GM20000 (cell line): ENCODE results near the gene PCLO.

Source experiments
- DNase-seq: peaks from one replicate; pipeline ENCODE4 v3.0.0; 2012; ENCODE audit warnings: low spot score
- CTCF ChIP-seq: IDR thresholded peaks from 2 replicates; pipeline ENCODE4 v1.5.1; 2012; ENCODE audit warnings: mild to moderate bottlenecking, control low read depth; ENCODE audit errors: extremely low read depth, missing control alignments

The PCLO gene

GRCh38 chr7:82886324-82886723, 276.4 kb downstream of the PCLO start:
- DNase-seq: no peak
- no peak for TF ChIP-seq CTCF

DNA sequence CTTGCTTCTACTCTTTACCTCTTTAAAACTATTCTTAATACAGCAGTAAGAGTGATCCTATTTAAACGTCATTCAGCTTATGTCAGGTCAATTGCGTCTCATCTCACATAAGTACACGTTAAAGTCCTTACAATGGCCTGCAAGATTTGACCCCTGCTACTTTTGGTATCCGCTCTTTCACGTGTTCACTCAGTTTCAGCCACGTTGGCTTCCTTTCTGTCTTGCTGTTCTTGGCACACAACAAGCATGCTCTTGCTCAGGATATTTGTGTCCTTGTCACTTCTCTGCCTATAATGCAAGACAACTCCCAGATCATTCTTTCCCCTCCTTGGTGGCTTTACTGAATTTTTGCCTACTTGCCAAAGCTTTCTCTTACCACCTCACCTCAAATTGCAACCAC, 296.8 kb downstream of the PCLO start:
- DNase-seq: no peak
- TF ChIP-seq CTCF: no peak

DNA sequence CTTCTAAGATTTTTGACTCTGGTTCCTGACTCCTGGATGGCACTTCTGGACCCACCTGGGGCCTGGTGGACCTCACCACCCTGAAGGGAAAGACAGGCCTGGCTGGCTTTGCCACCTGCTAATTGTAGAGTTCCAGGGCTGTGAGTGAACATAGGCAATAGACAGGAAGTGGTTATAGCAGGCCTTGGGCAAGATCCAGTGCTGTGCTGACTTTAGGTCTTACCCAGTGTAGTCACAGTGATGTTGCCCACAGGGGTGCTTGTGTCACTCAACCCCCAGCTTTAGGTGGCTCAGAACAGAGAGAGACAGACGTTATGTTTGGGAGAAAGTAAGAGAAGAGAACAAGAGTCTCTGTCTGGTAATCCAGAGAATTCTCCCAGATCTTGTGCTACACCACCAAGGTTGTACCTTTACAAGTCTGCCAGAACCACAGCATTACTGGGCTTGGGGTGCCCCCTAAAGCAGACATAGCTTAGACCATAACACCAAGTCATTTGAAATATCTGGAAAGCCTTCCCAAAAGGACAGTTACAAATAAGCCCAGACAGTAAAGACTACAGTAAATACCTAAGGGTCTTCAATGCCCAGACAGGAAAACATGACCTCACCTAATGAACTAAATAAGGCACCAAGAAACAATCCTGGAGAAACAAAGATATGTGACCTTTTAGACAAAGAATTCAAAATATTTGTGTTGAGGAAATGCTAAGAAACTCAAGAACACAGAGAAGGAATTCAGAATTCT, 303.4 kb downstream of the PCLO start:
- no peak for DNase-seq
- no peak for TF ChIP-seq CTCF

GRCh38 chr7:82851121-82851520, 311.6 kb downstream of the PCLO start:
- TF ChIP-seq CTCF: no peak
- DNase-seq: no peak

- DNase-seq: no peak
- no peak for TF ChIP-seq CTCF
Measured at GRCh38 chr7:82841828-82842227, 320.9 kb downstream of the PCLO start.

DNA sequence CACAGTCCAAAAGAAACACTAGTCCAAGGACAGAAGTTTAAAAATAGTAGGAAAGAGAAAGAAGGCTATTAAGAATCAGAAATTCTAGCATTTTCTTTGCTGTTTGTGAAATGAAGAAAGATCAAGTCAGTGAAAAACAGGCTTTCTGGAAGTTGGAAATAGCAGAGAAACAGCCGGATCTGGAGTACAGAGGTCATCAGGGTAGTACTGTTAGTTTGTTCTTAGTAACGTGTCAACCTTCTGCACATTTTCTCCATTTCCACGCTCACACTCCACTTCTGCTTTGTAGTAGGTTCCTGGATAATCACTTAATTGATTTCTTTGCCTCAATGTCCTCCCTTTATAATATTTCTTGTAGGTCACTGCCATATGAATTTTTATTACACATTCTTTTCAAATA, 322.6 kb downstream of the PCLO start:
- DNase-seq: no peak
- TF ChIP-seq CTCF: no peak

- no peak for DNase-seq
- TF ChIP-seq CTCF: no peak
Measured at GRCh38 chr7:82839555-82839954, 323.1 kb downstream of the PCLO start.
